Activated gamma-delta T cell (primary cell): ENCODE data around the gene SAMM50.

Source experiments
- DNase-seq: peaks from one replicate; lab custom pipeline; 2025; lab: John Stamatoyannopoulos, UW

SAMM50 gene

DNA sequence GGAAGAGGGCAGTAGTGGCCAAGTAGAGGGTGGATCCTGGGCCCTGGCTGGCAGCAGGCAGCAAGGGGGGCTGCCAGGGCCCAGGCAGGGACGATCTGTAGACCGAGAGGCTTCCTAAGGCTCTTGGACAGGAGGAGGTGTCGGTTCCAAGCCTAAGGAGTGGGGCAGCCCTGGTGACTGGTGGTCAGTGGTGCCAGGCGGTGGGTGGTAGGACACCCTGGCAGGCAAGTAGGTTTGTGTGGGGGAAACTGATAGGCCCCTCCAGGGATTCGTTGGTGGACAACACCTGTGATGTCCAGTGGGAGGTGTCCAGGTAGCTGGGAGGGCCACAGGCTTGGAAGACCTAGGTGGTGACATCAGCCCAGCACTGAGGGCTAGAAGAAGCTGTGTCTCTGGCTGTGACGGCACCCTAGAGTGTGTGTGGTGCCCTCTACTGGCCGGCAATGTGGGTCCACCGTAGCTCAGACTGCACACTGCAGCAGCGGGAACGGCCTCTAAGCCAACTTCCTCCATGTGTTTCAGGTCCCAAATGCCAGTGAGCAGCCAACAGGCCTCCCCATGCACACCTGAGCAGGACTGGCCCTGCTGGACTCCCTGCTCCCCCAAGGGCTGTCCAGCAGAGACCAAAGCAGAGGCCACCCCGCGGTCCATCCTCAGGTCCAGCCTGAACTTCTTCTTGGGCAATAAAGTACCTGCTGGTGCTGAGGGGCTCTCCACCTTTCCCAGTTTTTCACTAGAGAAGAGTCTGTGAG is 9.4 kb upstream of the SAMM50 start:
- no peak for DNase-seq

DNA sequence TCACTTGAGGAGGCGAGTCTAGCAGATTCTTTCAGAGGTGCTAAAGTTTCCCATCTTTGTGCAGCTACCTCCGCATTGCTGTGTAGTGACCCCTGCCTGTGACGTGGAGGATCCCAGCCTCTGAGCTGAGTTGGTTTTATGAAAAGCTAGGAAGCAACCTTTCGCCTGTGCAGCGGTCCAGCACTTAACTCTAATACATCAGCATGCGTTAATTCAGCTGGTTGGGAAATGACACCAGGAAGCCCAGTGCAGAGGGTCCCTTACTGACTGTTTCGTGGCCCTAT is 8.9 kb upstream of the SAMM50 start:
- no peak for DNase-seq

GRCh38 chr22:43948836-43949406 is 6.3 kb upstream of the SAMM50 start:
- DNase-seq: no peak

GRCh38 chr22:43951391-43951790 is 3.9 kb upstream of the SAMM50 start:
- no peak for DNase-seq

- no peak for DNase-seq
Observed at GRCh38 chr22:43951966-43952365, 3.3 kb upstream of the SAMM50 start.

- no peak for DNase-seq
Observed at GRCh38 chr22:43953988-43954785, 1.1 kb upstream of the SAMM50 start.

- no peak for DNase-seq
Observed at GRCh38 chr22:43955883-43956782, 891 bp downstream of the SAMM50 start.

DNA sequence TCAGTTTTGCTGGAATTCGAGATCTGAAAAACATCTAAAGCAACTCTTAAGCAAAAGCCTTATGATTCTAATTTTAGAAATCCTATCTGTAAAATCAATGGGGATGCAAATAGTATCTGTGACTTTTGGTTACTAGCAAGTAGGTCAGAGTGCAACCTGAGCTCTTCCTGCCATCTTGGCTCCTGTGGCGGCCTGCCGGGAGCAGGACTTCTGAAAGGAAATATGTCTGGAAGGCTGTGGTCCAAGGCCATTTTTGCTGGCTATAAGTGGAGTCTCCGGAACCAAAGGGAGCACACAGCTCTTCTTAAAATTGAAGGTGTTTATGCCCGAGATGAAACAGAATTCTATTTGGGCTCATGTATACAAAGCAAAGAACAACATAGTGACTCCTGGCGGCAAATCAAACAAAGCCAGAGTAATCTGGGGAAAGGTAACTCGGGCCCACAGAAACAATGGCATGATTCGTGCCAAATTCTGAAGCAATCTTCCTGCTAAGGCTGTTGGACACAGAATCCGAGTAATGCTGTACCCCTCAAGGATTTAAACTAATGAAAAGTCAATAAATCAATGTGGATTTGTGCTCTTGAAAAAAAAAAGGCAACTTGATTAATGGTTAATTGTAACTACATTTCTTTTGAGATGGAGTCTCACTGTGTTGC is 1.7 kb downstream of the SAMM50 start:
- DNase-seq: no peak

DNA sequence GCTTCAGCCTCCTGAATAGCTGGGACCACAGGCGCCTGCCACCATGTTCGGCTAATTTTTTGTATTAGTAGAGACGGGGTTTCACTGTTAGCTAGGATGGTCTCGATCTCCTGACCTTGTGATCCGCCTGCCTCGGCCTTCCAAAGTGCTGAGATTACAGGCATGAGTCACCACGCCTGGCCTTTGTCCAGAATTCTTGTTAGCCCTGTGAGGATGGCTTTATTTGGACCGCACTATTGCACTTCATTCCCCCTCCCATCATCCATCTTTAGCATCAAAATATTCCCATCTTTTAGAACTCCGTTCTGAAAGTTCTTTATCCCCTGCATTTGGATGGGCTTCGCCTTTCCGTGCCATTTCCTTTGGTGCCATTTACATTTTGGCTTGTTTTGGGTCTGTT is 2.6 kb downstream of the SAMM50 start:
- DNase-seq: no peak

DNA sequence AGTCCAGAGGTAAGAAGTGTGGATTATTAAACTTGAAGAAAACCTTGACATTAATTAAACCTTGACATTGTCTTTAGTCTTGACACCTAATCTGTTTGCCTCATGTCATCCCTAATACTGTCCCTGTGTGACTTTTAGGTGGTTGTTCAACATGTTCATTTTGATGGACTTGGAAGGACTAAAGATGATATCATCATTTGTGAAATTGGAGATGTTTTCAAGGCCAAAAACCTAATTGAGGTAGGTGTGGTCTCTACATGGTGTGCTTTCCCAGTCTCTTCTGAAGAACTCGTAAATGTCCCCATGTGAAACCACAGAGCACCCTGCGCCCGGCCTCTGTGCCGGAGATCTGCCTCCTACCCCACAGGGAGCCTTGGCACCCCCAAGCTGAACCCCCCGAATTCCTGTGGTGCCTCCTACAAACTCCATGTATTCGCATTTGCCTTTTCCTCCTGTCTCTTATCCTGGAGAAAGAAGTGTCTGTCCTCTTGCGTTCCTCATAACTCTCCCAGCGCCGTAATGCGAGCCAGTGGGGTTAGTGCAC is 9.1 kb downstream of the SAMM50 start:
- DNase-seq: no peak

- DNase-seq: no peak
Observed at GRCh38 chr22:43967069-43967468, 11.8 kb downstream of the SAMM50 start.

DNA sequence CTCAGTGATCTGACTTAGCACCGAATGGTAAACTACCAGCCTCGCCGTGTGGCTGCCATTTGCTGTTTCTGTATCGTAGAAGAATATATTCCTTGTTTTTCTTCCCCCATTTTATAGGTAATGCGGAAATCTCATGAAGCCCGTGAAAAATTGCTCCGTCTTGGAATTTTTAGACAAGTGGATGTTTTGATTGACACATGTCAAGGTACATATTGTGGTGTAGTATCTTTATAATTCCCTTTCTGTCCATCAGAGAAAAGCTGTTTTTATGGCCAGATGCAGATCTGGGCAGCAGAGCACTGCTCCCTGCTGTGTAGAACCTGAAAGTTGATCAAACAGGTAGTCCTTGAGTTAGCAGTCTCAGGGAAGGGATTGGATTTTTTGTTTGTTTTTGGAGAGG is 13.4 kb downstream of the SAMM50 start:
- no peak for DNase-seq

- DNase-seq: no peak
Observed at GRCh38 chr22:43969021-43969878, 14.0 kb downstream of the SAMM50 start.

- no peak for DNase-seq
Observed at GRCh38 chr22:43969989-43970755, 14.9 kb downstream of the SAMM50 start.

DNA sequence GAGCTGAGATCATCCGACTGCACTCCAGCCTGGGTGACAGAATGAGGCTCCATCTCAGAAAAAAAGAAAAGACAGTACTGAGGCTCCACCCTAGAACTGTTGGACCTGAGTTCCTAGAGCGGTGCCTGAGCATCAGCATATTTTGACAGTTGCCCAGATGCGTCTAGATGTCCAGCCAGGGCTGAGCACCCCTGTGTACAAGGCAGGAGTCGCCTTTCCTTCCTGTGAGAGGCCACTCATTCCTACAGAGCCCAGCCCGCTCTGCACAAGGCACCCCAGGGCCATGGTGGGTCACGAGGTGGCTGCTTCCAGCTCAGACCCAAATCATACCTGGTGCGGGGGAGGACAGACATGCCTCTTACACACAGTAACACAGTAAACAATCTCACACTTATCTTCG is 15.9 kb downstream of the SAMM50 start:
- DNase-seq: no peak

GRCh38 chr22:43972931-43973462 is 17.8 kb downstream of the SAMM50 start:
- DNase-seq: no peak

DNA sequence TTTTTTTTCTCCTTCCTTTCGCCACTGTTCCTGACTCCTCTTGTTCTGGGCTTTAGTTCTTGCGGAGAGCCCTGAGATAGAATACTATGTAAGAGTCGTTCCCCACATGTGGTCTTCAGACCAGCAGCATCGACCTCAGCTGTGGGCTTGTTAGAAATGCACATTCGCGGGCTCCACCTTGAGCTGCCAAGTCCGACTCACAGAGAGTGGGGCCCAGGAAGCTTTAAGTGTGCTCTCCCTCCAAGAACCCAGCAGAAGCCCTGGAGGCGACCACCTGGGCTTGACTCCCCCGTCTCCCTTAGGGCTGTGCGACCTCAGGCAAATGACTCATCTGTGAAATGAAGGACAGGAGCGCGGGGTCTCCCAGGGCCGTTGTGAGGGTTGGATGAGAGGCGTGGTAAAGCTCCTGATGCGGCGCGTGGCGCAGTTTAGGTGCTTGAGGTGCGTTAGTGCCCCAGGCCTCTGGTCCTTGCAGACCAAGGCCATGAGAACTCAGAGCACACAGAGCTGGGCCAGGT is 18.8 kb downstream of the SAMM50 start:
- DNase-seq: no peak

DNA sequence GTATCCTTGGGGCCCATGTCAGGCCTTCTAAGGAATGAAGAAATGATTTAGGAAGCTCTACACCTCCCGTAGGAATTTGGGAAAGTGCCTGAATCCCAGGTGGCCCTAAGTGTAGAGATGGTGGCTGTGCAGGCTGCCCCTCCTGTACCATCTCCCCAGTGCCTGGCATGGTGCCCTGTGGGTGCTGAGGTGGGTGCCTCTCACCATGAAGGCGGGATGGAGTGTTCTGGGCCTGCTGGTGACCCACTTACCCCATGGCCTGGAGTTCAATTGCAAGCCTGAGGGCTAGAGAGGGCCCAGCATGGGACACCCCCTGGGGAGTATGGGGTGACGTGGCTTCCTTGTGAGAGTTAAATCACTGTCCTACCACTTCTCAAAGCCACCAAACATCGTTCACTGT is 19.8 kb downstream of the SAMM50 start:
- no peak for DNase-seq
